ENCODE data around the gene C2CD4A. TPM values are rescaled to one million over a fixed set of nuclear protein-coding genes. Genes with fewer than 3 reads are reported as not detected.

C2CD4A gene
- total RNA-seq, 1 donor from 2014 or later = 0.18 TPM

DNA sequence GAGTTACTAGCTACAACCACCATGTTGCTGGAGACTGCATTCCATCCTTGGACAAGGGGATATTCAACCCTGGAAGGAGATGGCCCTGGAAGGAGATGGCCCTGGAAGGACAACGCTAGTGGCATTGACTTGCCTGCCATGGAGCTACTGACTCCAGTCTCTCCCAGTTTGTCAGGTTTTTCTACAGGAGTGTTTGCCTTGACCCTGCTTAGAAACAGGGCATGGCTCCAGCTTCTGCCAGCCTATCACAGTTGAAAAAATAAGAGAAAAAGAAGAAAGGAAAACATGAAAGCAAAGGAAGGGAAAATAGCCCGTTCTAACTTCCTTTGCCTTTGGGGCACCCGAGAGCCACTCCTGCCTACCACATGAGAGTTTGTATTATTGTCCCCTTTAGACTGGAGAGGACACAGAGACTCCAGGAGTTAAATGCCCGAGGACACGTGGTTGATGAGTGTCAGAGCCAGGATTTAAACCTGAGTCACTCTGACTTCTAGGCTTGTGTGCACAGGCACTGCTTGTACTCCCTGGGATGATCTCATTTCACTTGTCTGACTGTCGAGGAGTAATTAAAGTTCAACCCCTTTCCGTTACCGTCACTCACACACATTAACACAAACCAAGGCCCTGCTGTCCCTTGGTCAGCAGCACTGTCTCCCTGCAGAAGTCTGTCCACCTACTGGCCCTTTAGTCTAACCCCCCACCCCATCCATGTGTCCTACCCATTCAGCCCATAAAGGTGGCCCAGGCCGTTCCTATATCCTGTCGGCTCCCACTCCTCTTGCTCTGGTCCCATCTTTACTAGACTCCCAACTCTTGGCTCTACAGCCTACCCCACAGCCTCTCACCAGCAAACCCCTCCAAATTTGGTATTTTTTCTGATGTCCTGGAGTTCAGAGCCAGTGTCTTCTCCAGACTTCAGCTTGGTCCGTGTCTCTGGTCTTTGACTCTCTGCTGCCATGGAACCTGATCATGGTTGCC lies 46.1 kb downstream of the C2CD4A start:
- H3K4me3 Mint-ChIP-seq (ENCODE audit: unreplicated experiment) = no peak overlapping the region
- H3K9me3 Mint-ChIP-seq (ENCODE audit: unreplicated experiment) = no peaks in the 10 kb centered on the region
- peaks cover 8% of the 10 kb centered on the region for H3K27me3 Mint-ChIP-seq (ENCODE audit: unreplicated experiment)
- TF ChIP-seq, protein P1, sequence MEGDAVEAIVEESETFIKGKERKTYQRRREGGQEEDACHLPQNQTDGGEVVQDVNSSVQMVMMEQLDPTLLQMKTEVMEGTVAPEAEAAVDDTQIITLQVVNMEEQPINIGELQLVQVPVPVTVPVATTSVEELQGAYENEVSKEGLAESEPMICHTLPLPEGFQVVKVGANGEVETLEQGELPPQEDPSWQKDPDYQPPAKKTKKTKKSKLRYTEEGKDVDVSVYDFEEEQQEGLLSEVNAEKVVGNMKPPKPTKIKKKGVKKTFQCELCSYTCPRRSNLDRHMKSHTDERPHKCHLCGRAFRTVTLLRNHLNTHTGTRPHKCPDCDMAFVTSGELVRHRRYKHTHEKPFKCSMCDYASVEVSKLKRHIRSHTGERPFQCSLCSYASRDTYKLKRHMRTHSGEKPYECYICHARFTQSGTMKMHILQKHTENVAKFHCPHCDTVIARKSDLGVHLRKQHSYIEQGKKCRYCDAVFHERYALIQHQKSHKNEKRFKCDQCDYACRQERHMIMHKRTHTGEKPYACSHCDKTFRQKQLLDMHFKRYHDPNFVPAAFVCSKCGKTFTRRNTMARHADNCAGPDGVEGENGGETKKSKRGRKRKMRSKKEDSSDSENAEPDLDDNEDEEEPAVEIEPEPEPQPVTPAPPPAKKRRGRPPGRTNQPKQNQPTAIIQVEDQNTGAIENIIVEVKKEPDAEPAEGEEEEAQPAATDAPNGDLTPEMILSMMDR (IDR thresholded peaks at IDR 0.05; ENCODE audit: unreplicated experiment) = no peak
- no peak for DNase-seq (ENCODE audit: low spot score)
- peak overlapping the region; percentile 30 for H3K27ac Mint-ChIP-seq (ENCODE audit: unreplicated experiment)
- peaks cover 3% of the 10 kb centered on the region for H3K36me3 Mint-ChIP-seq (ENCODE audit: low read depth, unreplicated experiment)
- peaks cover 40% of the 10 kb centered on the region for H3K4me1 Mint-ChIP-seq (ENCODE audit: unreplicated experiment)

DNA sequence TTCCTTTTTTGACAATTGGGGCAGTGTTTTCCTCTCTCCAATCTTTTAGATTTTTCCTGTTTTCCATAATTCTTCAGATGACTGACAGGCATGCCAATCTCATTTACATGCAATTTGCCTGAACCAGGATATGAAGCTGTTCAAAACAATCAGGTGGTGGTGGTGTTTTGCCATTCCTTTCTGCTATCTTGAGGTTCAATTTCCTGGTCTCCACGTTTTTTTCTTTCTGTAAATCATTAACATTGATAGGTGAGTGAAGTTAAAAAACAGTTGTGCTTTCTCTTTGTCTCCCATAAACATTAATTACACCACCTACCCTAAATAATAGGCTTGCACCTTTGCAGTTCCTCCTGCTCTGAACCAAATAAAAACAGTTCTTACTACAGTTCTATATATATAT lies 49.1 kb downstream of the C2CD4A start:
- TF ChIP-seq, protein P1 (IDR thresholded peaks at IDR 0.05; ENCODE audit: unreplicated experiment) = no peak
- no peaks in the 10 kb centered on the region for H3K9me3 Mint-ChIP-seq (ENCODE audit: unreplicated experiment)
- no peak overlapping the region for H3K4me3 Mint-ChIP-seq (ENCODE audit: unreplicated experiment)
- H3K36me3 Mint-ChIP-seq (ENCODE audit: low read depth, unreplicated experiment) = peaks cover 3% of the 10 kb centered on the region
- peaks cover 9% of the 10 kb centered on the region for H3K27me3 Mint-ChIP-seq (ENCODE audit: unreplicated experiment)
- peaks cover 52% of the 10 kb centered on the region for H3K4me1 Mint-ChIP-seq (ENCODE audit: unreplicated experiment)
- no peak overlapping the region for H3K27ac Mint-ChIP-seq (ENCODE audit: unreplicated experiment)
- DNase-seq (ENCODE audit: low spot score) = no peak

DNA sequence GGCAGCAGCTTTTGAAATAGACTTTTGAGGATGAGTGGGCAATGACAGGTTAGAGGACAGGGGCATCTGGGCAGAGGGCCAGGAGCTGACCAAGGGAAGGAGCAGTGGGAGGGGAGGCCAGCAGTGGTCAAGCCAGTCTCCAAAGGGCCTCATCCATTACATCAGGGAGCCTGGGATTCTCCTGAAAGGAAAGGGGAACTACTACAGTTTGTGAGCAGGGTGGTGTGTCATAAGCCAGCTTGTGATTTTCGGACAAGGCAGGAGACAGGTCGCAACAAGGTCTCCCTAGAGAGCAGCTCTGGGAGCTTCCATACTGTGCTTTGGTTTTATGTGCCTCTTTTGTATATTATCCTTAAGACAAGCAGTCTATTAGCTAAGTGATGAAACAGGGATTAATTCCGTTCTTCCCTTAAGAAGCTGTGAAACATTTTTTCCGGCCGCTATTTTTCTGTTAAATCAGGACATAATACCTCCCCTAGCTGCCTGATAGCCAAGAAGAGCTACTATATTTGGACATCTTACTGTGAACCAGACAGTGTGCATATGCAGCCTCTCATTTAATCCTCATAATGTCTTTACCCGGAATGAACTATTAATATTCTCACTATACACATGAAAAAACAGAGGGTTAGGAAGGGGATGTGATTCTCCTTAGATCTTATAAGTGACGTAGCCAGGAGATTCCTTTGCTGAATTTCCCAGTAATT lies 51.9 kb downstream of the C2CD4A start:
- H3K9me3 Mint-ChIP-seq (ENCODE audit: unreplicated experiment) = no peaks in the 10 kb centered on the region
- H3K27me3 Mint-ChIP-seq (ENCODE audit: unreplicated experiment) = peaks cover 5% of the 10 kb centered on the region
- no peak overlapping the region for H3K4me3 Mint-ChIP-seq (ENCODE audit: unreplicated experiment)
- no peak for DNase-seq (ENCODE audit: low spot score)
- TF ChIP-seq, protein P1 (IDR thresholded peaks at IDR 0.05; ENCODE audit: unreplicated experiment) = no peak
- H3K27ac Mint-ChIP-seq (ENCODE audit: unreplicated experiment) = peak overlapping the region; percentile 85
- H3K4me1 Mint-ChIP-seq (ENCODE audit: unreplicated experiment) = peaks cover 47% of the 10 kb centered on the region
- no peaks in the 10 kb centered on the region for H3K36me3 Mint-ChIP-seq (ENCODE audit: low read depth, unreplicated experiment)

DNA sequence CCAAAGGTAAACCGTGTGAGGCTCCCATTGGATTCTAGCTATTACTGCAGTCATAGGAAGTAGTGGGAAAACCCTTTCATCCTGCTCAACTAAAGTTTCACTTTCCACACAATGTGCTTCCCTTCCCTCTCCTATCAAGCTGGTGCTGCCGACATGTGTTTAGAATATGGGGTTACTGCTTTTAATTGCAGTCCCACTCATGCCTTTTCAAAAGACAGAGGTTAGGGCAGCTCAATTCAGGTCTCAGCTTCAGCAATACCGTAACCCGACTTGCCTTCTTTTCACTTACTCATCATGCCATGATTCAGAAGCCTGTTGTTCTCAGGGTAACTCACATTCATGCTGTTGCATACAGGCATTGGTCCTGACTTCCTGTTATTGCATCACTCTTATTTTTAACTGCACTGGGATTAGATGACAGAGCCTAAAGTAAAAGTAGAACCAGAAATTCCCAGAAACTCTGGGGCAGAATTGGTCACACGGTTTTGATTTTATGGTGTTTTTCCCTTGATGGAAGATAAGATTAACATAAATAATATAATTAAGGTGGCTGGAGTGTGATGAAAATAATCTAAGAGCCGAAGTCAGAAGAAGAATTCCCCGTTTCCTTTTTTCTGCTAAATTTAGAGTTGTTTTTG lies 52.6 kb downstream of the C2CD4A start:
- TF ChIP-seq, protein P1 (IDR thresholded peaks at IDR 0.05; ENCODE audit: unreplicated experiment) = no peak
- H3K27ac Mint-ChIP-seq (ENCODE audit: unreplicated experiment) = peak overlapping the region; percentile 85
- H3K4me3 Mint-ChIP-seq (ENCODE audit: unreplicated experiment) = no peak overlapping the region

More for the DNA sequence above, 52.6 kb downstream of the C2CD4A start:
- no peaks in the 10 kb centered on the region for H3K9me3 Mint-ChIP-seq (ENCODE audit: unreplicated experiment)
- H3K27me3 Mint-ChIP-seq (ENCODE audit: unreplicated experiment) = peaks cover 5% of the 10 kb centered on the region
- H3K36me3 Mint-ChIP-seq (ENCODE audit: low read depth, unreplicated experiment) = no peaks in the 10 kb centered on the region
- no peak for DNase-seq (ENCODE audit: low spot score)
- H3K4me1 Mint-ChIP-seq (ENCODE audit: unreplicated experiment) = peaks cover 53% of the 10 kb centered on the region

Data from endothelial cell (in vitro differentiated cells).